Left renal cortex interstitium (tissue), 4 donors: ENCODE results near the gene ZNF708. TPM values are rescaled to one million over a fixed set of nuclear protein-coding genes. Genes with fewer than 3 reads are reported as not detected.
"Not testable (repeated sequence)": the region's sequence is repeated elsewhere in the genome, so short reads cannot be mapped to it uniquely, and the experiment has no call there.

Source experiments
- DNase-seq, 4 donors: peaks; one replicate each; pipeline ENCODE4 v3.0.0-alpha.2; 2013; ENCODE audit warnings: low read depth in 4 of 4, low spot score in 2 of 4, missing footprints in 1 of 4
- polyA plus RNA-seq, 4 donors: library from polyadenylated mRNA; unstranded; fragments of 120-200 nt; gene quantifications; one replicate each; pipeline ENCODE4 v1.2.1, GENCODE V29; 2013; ENCODE audit not compliant: insufficient read length in 4 of 4

The ZNF708 gene
- polyA plus RNA-seq, result 10 to 100 TPM; 15.9 to 24.3 (median 19.5) TPM

GRCh38 chr19:21328885-21329605 is at the start of gene ZNF708:
ZNF708 (minus strand) TSS chr19:21329410; CDS start chr19:21329212, 198 bp downstream.
- peak; percentile 70 to 89 (median 88) for DNase-seq

DNA sequence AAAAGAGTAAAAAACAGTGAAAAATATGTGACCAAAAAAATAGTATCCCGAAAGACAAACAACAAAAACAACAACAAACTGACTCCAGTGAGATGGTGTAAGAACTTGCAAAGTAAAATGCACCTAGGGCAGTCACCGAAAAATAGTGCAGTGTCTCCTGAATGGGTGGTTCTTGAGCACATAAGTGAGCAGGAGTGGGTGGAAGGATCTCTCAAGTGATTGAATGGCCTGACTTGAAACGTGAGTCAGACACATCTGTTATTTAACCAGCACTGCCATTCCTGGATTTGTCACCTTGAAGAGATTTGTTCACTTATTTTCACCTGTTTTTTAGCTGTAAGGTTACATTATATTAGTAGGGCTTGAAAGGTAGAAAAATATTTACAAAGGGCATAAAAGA is 33.1 kb upstream of the ZNF708 start:
- DNase-seq, result no peak

DNA sequence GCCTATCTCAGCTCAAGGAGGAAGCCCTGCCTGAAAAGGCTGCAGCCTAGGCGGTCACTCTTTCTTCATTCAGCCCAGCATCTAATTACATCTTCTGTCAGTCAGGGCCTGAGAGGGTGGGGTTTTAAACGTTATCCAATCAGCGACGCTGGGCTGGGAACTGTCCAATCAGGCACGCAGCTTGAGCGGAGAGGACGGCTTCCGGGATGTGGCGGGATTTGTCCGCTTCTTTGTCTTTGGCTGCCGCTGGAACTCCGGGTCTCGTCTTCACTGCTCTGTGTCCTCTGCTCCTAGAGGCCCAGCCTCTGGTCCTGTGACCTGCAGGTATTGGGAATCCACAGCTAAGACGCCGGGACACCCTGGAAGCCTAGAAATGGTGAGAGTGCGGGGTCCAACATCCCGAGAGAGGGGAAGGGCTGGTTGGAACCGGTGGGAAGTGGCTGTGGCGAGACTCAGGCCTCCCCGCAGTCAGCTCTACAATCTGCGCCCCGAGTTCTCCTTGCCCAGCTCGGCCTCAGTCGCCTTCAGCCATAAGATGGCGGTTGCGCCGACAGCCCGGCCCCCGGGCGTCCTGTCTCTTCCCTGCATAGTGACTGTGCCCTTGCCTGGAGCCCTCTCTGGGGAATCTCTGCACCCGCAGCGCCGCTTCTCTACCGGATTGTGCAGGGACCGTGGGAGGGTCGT is 29.7 kb upstream of the ZNF708 start, which contains the start of gene ZNF738:
ZNF738 (plus strand) TSS at position 233 of the 684 bp plus-strand sequence; CDS start at position 374, 141 bp downstream.
- peak; percentile 85 to 96 (median 94) for DNase-seq

GRCh38 chr19:21352830-21353229 is 23.6 kb upstream of the ZNF708 start:
- no peak for DNase-seq

- DNase-seq, result not testable (repeated sequence)
Observed at GRCh38 chr19:21344841-21345240, 15.6 kb upstream of the ZNF708 start.

DNA sequence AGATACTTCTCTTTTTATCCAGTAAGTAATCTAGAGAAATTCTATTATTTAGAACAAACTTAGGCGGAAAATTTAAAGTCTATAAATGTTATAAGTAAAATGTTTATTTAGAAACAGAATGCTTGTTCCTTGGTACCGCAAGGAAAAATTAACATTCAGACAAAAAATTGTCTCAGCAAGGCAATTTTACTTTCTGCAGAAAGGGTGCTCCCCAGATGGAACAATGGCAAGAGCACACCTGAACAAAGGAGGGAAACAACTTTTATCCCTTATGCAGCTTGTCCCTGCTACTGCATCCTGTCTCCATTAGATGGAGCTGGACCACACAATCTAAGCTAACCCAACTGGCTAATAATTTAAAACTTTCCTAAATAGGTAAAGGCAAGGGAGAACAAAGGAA is 6.5 kb upstream of the ZNF708 start:
- no peak for DNase-seq

GRCh38 chr19:21328406-21328805 is 804 bp downstream of the ZNF708 start:
- DNase-seq, result peak in 2 of 4 donors; percentile 16 to 53

GRCh38 chr19:21326169-21326568 is 3.0 kb downstream of the ZNF708 start:
- no peak for DNase-seq

- DNase-seq, result no peak
Observed at GRCh38 chr19:21323000-21323399, 6.2 kb downstream of the ZNF708 start.

- no peak for DNase-seq
Observed at GRCh38 chr19:21322528-21322927, 6.7 kb downstream of the ZNF708 start.

DNA sequence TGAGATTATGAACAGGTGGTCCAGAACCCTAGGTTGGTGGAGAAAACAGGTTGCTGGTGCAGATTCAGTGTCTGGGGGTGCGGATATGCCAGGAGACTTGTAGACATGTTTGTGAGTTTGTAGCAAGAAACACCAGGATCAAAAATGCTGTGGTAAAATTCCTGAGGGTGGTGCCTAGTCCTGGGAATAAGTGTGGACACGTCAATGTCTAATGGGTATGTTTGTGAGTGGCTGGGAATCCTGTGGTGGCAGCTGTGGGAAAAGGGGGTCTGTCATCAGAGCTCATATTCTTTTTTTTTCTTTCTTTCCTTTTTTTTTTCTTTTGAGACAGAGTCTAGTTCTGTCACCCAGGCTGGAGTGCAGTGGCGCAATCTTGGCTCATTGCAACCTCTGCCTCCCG is 7.2 kb downstream of the ZNF708 start:
- DNase-seq, result no peak

DNA sequence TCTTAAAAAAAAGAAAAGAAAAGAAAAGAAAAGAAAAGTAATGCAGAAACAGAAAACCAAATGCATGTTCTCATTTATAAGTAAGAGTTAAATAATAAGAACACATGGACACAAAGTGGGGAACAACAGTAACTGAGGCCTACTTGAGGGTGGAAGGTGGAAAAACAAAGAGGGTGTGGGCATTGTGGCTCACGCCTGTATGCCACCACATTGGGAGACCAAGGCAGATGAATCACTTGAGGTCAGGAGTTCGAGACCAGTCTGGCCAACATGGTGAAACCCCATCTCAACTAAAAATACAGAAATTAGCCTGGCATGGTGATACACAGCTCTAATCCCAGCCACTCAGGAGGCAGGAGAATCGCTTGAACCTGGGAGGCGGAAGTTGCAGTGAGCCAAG is 8.1 kb downstream of the ZNF708 start:
- no peak for DNase-seq

DNA sequence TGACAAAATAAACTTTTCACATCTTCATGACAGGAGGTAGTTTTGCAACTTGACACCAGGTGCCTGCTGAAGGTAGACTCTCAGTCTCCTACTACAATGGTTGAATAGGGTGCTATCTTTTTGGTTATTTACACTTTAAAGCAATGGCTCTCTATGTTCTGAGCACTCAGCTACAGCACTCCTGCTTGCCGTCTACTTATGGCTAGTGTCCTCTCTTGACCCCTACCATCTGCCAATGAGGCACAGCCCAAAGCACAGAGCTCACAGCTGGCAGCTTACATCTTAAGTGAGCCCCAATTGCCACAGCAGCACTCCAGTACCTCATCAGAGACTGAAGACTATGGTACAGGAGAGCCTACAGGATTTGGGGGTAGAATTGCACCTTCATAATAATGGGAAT is 11.4 kb downstream of the ZNF708 start:
- DNase-seq, result no peak

DNA sequence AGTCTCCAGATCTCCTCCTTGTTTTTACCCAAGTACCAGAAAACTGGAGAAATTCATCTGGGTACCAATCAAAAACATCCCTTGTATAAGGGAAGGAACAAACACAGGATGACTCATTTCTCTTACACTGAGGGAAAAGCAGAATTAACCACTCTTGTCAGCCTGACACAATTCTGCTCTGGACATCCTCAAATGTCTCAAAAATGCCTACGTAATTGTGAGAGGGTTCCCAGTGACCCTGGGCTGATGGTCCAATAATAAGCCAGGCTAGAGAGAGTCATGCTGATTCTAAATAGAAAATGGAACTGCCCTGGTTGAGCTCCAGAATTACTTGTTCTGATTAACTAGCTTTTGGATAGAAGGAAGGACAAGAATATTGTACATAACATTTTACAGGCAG is 14.5 kb downstream of the ZNF708 start:
- DNase-seq, result no peak

DNA sequence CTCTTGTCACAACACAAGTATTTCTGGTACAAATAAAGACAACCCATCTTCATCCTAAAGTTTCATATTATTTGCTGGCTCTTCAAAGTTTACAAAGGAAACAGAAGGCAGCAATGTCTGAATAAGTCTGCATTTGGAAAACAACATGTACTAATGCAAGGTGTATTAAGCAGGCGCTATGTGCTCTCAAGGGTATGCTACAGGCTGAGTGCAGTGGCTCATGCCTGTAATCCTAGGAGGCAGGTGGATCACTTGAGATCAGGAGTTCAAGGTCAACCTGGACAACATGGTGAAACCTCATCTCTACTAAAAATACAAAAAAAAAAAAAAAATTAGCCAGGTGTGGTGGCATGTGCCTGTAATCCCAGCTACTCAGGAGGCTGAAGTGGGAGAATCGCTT is 16.4 kb downstream of the ZNF708 start:
- not testable (repeated sequence) for DNase-seq

DNA sequence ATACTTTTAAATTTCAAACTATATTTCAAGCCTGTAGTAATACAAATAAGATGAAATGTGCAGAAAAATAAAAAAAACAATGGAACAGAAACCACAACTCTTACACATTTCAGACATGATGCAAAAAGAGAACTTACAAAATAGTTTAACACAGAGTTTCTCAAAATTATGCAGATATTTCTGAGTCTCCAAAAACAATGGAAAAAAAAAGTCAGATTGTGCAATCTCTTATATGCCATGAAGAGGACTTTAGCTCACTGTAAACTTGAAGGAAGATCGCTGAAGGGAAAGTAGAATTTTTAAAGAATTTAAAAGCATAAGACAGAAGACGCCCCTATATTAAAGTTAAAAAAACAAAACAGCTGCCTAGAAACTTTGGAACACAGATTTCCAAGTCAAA is 20.4 kb downstream of the ZNF708 start:
- no peak for DNase-seq

DNA sequence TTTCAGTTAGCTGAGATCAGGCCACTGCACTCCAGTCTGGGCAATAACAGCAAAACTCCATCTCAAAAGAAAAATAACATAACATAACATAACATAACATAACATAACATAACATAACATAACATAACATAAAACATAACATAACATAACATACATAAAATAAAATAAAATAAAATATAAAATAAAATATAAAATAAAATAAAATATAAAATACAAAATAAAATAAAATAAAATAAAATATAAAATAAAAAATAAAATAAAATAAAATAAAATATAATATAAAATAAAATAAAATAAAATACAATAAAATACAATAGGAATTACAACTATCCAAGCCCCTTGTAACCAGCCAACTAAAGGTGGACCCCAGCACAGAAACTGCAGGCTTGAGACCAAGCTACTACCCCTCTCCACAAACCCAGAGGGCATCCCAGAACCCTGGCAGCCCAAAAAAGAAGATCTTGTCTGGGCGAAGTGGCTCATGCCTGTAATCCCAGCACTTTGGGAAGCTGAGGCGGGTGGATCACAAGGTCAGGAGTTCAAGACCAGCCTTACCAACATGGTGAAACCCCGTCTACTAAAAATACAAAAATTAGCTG is 22.2 kb downstream of the ZNF708 start:
- not testable (repeated sequence) for DNase-seq

DNA sequence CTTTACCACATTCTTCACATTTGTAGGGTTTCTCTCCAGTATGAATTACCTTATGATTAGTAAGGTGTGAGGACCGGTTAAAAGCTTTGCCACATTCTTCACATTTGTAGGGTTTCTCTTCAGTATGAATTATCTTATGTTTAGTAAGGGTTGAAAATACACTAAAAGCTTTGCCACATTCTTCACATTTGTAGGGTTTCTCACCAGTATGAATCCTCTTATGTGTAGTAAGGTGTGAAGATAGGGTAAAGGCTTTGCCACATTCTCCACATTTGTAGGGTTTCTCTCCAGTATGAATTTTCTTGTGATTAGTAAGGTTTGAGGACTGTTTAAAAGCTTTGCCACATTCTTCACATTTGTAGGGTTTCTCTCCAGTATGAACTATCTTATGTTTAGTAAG is 35.4 kb downstream of the ZNF708 start:
- not testable (repeated sequence) for DNase-seq

DNA sequence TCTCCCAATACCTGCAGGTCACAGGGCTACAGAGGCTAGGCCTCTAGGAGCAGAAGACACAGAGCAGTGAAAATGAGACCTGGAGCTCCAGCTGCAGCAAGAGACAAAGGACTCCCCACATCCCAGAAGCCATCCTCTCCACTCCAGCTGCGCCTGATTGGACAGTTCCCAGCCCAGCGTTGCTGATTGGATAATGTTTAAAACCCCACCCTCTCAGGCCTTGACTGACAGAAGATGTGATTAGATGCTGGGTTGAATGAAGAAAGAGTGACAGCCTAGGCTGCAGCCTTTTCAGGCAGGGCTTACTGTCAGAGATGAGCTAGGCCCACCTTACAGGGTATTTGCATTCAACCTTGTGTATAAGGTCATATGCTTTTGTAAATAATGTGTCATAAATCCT is 59.4 kb downstream of the ZNF708 start:
- no peak for DNase-seq

DNA sequence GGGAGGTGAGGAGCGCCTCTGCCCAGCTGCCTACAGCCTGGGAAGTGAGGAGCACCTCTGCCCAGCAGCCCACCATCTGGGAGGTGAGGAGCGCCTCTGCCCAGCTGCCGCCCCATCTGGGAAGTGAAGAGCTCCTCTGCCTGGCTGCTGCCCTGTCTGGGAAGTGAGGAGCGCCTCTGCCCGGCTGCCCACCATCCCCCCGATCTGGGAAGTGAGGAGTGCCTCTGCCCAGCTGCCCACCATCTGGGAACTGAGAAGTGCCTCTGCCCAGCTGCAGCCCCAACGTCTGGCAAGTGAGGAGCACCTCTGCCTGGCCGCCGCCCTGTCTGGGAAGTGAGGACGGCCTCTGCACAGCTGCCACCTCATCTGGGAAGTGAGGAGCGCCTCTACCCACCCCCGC is 64.3 kb downstream of the ZNF708 start:
- DNase-seq, result no peak

GRCh38 chr19:21264416-21264815 is 64.8 kb downstream of the ZNF708 start:
- DNase-seq, result no peak
